OCI-LY1 (cell line): ENCODE data around the gene MTARC1.

Source experiments
- H2AFZ ChIP-seq: fragments of 200-600 bp; sonication (generic), shearing (Covaris generic); 2 replicates; pipeline ENCODE4 v1.6.0; 2014; ENCODE audit warnings: antibody characterized with exemption, mild to moderate bottlenecking, low read length
- H3F3A ChIP-seq: fragments of 200-600 bp; sonication (generic), shearing (Covaris generic); 2 replicates; pipeline ENCODE4 v1.6.0; 2014; ENCODE audit warnings: mild to moderate bottlenecking, antibody characterized with exemption, low read length, moderate library complexity; ENCODE audit not compliant: insufficient read depth
- H3K27ac ChIP-seq: fragments of 200-600 bp; sonication (generic); 2 replicates; pipeline ENCODE4 v1.5.1; 2014; ENCODE audit warnings: low read length, mixed run types, mild to moderate bottlenecking, low read depth; ENCODE audit not compliant: poor library complexity, severe bottlenecking
- H3K27me3 ChIP-seq: fragments of 200-600 bp; sonication (generic); 2 replicates; pipeline ENCODE4 v1.6.0; 2014; ENCODE audit warnings: antibody characterized with exemption, mild to moderate bottlenecking, low read length, moderate library complexity; ENCODE audit not compliant: insufficient read depth
- H3K36me3 ChIP-seq: fragments of 200-600 bp; sonication (generic); 2 replicates; pipeline ENCODE4 v1.6.1; 2014; ENCODE audit warnings: mild to moderate bottlenecking, antibody characterized with exemption, low read length, moderate library complexity, mixed read lengths; ENCODE audit not compliant: insufficient read depth
- H3K4me1 ChIP-seq: fragments of 200-600 bp; sonication (generic); 2 replicates; pipeline ENCODE4 v1.5.1; 2014; ENCODE audit warnings: mild to moderate bottlenecking, low read length, moderate library complexity; ENCODE audit not compliant: insufficient read depth, severe bottlenecking
- H3K4me2 ChIP-seq: fragments of 200-600 bp; sonication (generic), shearing (Covaris generic); 2 replicates; pipeline ENCODE4 v1.6.1; 2014; ENCODE audit warnings: low read length
- H3K4me3 ChIP-seq: fragments of 200-600 bp; sonication (generic); 2 replicates; pipeline ENCODE4 v1.5.1; 2014; ENCODE audit warnings: low read length, low read depth, mild to moderate bottlenecking, mixed read lengths; ENCODE audit not compliant: poor library complexity, severe bottlenecking
- H3K79me2 ChIP-seq: fragments of 200-600 bp; shearing (Covaris generic); 2 replicates; pipeline ENCODE4 v1.6.1; 2016; ENCODE audit warnings: mixed run types, low read length, mixed read lengths; ENCODE audit not compliant: insufficient read depth
- H3K9ac ChIP-seq: fragments of 200-600 bp; sonication (generic), shearing (Covaris generic); 2 replicates; pipeline ENCODE4 v1.6.1; 2014; ENCODE audit warnings: mild to moderate bottlenecking, low read length, mixed read lengths
- H3K9me2 ChIP-seq: fragments of 200-600 bp; sonication (generic), shearing (Covaris generic); 2 replicates; pipeline ENCODE4 v1.6.1; 2014; ENCODE audit warnings: low read depth, mild to moderate bottlenecking, low read length, mixed read lengths
- H3K9me3 ChIP-seq: fragments of 200-600 bp; shearing (Covaris generic); 2 replicates; pipeline ENCODE4 v1.6.1; 2014; ENCODE audit warnings: low read length, mixed read lengths
- H4K20me1 ChIP-seq: fragments of 200-600 bp; sonication (generic), shearing (Covaris generic); 2 replicates; pipeline ENCODE4 v1.6.0; 2016; ENCODE audit warnings: mild to moderate bottlenecking, low read length; ENCODE audit not compliant: insufficient read depth
- EZH2 ChIP-seq: fragments of 200-600 bp; sonication (generic), shearing (Covaris generic); IDR thresholded peaks from 2 replicates; pipeline ENCODE4 v1.8.0; 2017; ENCODE audit warnings: borderline replicate concordance, mixed run types, mild to moderate bottlenecking, antibody characterized with exemption, low read length, moderate library complexity, mixed read lengths
- TF ChIP-seq, protein P1 (sequence below): fragments of 200-600 bp; sonication (generic), shearing (Covaris generic); IDR thresholded peaks from 2 replicates; pipeline ENCODE4 v1.5.1; 2017; ENCODE audit warnings: mild to moderate bottlenecking, antibody characterized with exemption, low read length, moderate library complexity, mixed read lengths

MTARC1 gene

DNA sequence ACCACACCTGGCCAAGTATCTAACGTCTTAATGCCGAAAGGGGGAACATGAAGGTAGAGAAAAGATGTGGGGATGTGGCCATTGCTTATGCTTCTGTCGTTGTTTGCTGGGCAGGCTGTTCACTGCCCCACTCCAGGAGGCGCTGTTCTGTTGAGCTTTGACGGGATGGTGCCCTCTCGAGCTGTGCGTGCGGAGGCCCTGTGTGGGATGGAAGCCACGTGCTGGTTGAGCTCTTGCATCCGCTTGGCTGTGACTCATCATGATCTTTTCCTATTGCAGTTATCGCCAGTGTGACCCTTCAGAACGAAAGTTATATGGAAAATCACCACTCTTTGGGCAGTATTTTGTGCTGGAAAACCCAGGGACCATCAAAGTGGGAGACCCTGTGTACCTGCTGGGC is 26.3 kb downstream of the MTARC1 start:
- H3K4me3 ChIP-seq, result no peak overlapping the region
- no peak overlapping the region for H3K9ac ChIP-seq
- no peaks in the 10 kb centered on the region for H3K36me3 ChIP-seq
- H3K79me2 ChIP-seq, result no peaks in the 10 kb centered on the region
- H2AFZ ChIP-seq, result no peak overlapping the region
- no peaks in the 10 kb centered on the region for H3F3A ChIP-seq
- H3K27me3 ChIP-seq, result no peaks in the 10 kb centered on the region
- no peak overlapping the region for H3K4me2 ChIP-seq
- H3K27ac ChIP-seq, result no peak overlapping the region
- H4K20me1 ChIP-seq, result no peaks in the 10 kb centered on the region
- no peak for TF ChIP-seq EZH2
- TF ChIP-seq, protein P1, sequence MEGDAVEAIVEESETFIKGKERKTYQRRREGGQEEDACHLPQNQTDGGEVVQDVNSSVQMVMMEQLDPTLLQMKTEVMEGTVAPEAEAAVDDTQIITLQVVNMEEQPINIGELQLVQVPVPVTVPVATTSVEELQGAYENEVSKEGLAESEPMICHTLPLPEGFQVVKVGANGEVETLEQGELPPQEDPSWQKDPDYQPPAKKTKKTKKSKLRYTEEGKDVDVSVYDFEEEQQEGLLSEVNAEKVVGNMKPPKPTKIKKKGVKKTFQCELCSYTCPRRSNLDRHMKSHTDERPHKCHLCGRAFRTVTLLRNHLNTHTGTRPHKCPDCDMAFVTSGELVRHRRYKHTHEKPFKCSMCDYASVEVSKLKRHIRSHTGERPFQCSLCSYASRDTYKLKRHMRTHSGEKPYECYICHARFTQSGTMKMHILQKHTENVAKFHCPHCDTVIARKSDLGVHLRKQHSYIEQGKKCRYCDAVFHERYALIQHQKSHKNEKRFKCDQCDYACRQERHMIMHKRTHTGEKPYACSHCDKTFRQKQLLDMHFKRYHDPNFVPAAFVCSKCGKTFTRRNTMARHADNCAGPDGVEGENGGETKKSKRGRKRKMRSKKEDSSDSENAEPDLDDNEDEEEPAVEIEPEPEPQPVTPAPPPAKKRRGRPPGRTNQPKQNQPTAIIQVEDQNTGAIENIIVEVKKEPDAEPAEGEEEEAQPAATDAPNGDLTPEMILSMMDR, result peak; percentile 30; the same call in 1 of the 2 replicates
- no peaks in the 10 kb centered on the region for H3K9me3 ChIP-seq
- no peaks in the 10 kb centered on the region for H3K9me2 ChIP-seq
- no peaks in the 10 kb centered on the region for H3K4me1 ChIP-seq

GRCh38 chr1:220815409-220815808 is 28.7 kb downstream of the MTARC1 start:
- Histone ChIP-seq H3K4me3 (no peak overlapping the region), H3K4me2 (no peak overlapping the region), H2AFZ (no peak overlapping the region)

GRCh38 chr1:220817907-220818306 is 31.2 kb downstream of the MTARC1 start:
- Histone ChIP-seq H3K27me3 (no peaks in the 10 kb centered on the region), H3K79me2 (no peaks in the 10 kb centered on the region), H3F3A (no peaks in the 10 kb centered on the region), H3K9me3 (no peaks in the 10 kb centered on the region), H3K4me2 (no peak overlapping the region), H3K9ac (no peak overlapping the region), H3K9me2 (no peaks in the 10 kb centered on the region), H3K27ac (no peak overlapping the region), H3K36me3 (no peaks in the 10 kb centered on the region), H3K4me3 (no peak overlapping the region), H4K20me1 (no peaks in the 10 kb centered on the region), H3K4me1 (no peaks in the 10 kb centered on the region), H2AFZ (no peak overlapping the region)
- TF ChIP-seq, protein P1, result no peak
- TF ChIP-seq EZH2, result no peak

More at GRCh38 chr1:220815409-220815808, 28.7 kb downstream of the MTARC1 start:
- H3K9me2 ChIP-seq, result no peaks in the 10 kb centered on the region
- H3K9me3 ChIP-seq, result no peaks in the 10 kb centered on the region
- H3K27ac ChIP-seq, result no peak overlapping the region
- no peaks in the 10 kb centered on the region for H3F3A ChIP-seq
- no peak for TF ChIP-seq EZH2
- TF ChIP-seq, protein P1, result no peak
- H3K36me3 ChIP-seq, result no peaks in the 10 kb centered on the region
- no peak overlapping the region for H3K9ac ChIP-seq
- no peaks in the 10 kb centered on the region for H3K27me3 ChIP-seq
- no peaks in the 10 kb centered on the region for H3K79me2 ChIP-seq
- no peaks in the 10 kb centered on the region for H4K20me1 ChIP-seq
- no peaks in the 10 kb centered on the region for H3K4me1 ChIP-seq
